ENCODE data around the gene LGALS9B. TPM values are rescaled to one million over a fixed set of nuclear protein-coding genes. Genes with fewer than 3 reads are reported as not detected.
"Not testable (repeated sequence)": the region's sequence is repeated elsewhere in the genome, so short reads cannot be mapped to it uniquely, and the experiment has no call there.

LGALS9B gene
- total RNA-seq, 1 donor from 2014 or later: not detected

GRCh38 chr17:20466553-20466952, 786 bp downstream of the LGALS9B start:
- not testable (repeated sequence) for DNase-seq

DNA sequence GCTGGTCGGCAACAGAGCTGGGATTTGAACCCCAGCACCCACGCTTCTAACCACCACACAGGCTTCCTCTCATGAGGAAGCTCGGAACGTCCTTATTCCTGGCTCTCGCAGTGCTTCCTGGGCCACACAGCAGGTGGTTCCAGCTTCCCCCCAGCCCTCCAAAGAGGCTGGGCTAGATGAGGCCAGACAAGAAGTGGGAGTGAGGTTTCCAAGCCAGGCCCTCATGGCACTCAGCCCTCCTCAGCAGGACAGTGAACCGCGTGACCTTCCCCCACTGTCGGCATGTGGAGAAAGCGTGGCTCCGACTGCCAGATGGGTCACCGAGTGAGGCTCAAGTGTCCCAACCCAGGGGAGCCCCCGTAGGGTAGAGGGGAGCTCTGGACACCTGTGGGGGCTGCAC, 1.8 kb downstream of the LGALS9B start:
- not testable (repeated sequence) for DNase-seq

GRCh38 chr17:20464854-20465414, 2.4 kb downstream of the LGALS9B start:
- DNase-seq: not testable (repeated sequence)

GRCh38 chr17:20462158-20462557, 5.2 kb downstream of the LGALS9B start:
- DNase-seq: not testable (repeated sequence)

GRCh38 chr17:20457848-20458381, 9.4 kb downstream of the LGALS9B start:
- not testable (repeated sequence) for DNase-seq

DNA sequence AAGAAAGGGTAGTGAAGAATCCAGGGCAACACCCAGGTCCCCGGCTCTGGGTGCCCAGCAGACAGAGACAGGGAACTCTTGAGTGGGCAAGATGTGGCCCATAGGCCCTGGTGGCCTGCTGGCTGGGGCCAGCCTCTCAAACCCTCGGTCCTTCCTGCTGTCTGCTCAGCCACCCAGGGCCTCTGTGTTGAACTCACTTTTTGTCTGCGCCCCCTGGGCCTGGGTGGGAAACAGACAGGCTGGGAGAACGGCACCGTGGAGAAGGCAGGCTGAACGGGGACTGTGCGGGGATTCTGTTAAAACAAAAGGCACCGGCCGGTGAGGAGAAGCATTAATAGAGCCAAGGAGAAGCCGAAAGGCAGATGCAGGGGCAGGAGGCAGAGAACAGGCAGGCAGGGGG, 12.2 kb downstream of the LGALS9B start:
- DNase-seq: not testable (repeated sequence)

GRCh38 chr17:20453820-20454434, 13.4 kb downstream of the LGALS9B start:
- not testable (repeated sequence) for DNase-seq

- DNase-seq: not testable (repeated sequence)
Measured at GRCh38 chr17:20450852-20451251, 16.5 kb downstream of the LGALS9B start.

DNA sequence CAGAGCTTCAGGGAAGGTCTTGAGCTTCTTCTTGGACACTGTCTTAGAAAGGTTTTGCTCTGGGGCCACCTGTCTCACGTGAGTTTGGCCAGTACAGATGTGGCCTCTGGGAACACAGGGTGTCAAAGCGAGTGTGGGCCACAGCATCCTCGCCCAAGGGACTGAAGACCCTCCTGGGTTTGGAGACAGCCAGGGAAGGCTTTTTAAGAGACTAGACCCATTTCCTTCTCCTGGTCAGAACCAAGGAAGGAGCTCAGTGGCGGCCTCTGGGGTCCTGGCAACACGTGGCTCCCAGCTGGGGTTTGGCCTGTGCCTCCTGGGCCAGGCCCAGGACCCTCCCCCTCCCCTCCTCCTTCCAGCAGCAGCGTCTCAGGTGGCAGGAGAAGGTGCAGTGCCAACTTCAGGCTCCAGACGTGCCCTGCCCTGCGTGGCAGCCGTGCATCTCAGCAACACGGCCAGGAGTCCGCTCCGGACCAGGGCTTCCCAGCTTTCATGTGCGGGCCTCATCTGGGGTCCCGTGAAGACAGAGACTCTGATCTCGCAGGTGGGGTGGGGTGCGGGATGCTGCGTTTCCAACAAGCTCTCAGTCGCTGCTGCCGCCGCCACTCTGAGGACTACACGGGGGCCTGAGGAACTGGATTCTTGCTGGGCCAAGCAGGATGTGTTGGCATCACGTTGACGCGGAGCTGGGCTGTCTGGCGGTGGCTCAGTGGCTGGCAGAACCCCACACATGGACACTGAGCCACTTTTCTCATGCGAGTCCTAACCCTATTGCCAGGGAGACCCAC, 19.6 kb downstream of the LGALS9B start:
- not testable (repeated sequence) for DNase-seq

GRCh38 chr17:20446895-20447294, 20.4 kb downstream of the LGALS9B start:
- not testable (repeated sequence) for DNase-seq

GRCh38 chr17:20444581-20445236, 22.6 kb downstream of the LGALS9B start:
- DNase-seq: not testable (repeated sequence)

GRCh38 chr17:20444173-20444572, 23.2 kb downstream of the LGALS9B start:
- DNase-seq: not testable (repeated sequence)

GRCh38 chr17:20443632-20444031, 23.7 kb downstream of the LGALS9B start:
- DNase-seq: not testable (repeated sequence)

- DNase-seq: not testable (repeated sequence)
Measured at GRCh38 chr17:20440665-20441064, 26.7 kb downstream of the LGALS9B start.

DNA sequence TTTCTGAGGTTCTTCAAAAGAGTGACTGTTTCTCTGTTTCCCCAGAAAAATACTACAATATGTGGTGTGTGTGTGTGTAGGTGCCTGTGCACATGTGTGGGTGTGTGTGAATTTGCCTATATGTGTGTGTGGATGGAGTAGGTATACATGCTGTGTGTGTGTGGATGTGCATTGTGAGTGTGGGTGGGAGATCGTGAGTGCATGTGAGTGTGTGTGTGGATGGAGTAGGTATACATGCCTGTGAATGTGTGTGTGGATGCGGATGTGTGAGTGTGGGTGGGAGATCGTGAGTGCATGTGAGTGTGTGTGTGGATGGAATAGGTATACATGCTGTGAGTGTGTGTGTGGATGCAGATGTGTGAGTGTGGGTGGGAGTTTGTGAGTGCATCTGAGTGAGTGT, 32.2 kb downstream of the LGALS9B start:
- DNase-seq: not testable (repeated sequence)

GRCh38 chr17:20433382-20433781, 34.0 kb downstream of the LGALS9B start:
- not testable (repeated sequence) for DNase-seq

GRCh38 chr17:20427264-20427663, 40.1 kb downstream of the LGALS9B start:
- not testable (repeated sequence) for DNase-seq

DNA sequence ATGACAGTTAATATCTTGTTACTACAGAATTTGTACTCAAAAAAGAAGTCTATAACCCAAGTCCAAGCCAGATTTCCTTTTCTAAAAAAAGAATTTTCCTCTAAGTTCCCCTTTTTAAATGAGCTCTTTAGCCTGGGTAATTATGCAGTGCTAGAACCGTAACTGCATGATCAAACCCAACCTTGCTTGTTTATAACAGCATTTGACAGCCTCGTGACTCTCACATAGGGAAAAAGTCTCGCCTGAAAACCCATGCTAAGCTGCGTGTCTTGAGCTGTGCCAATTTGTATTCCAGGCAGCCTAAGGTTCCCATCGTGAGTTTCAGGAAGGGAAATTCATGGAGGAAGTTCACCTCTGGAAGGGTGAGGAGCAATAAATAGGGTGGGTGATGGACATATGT, 44.5 kb downstream of the LGALS9B start:
- DNase-seq: not testable (repeated sequence)

DNA sequence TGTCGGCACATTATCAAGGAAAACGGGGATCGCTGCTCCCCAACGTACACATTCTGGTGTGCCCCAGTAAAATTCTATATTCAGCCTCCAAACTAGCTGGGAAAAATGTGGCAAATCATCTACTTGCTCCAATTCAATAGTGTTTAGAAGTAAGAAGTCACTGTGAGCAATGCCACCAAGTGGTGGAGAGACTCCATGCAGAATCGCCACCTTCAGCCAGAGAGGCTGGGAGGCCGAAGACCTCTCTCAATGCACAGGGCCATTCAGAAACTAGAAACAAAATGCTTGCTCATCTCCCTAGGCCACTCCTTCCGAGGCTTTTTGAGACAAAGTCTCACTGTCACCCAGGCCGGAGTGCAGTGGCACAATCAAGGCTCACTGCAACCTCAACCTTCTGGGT, 48.5 kb downstream of the LGALS9B start:
- DNase-seq: not testable (repeated sequence)

GRCh38 chr17:20417492-20418080, 49.8 kb downstream of the LGALS9B start:
- not testable (repeated sequence) for DNase-seq

- DNase-seq: not testable (repeated sequence)
Measured at GRCh38 chr17:20416381-20416911, 50.9 kb downstream of the LGALS9B start.

DNA sequence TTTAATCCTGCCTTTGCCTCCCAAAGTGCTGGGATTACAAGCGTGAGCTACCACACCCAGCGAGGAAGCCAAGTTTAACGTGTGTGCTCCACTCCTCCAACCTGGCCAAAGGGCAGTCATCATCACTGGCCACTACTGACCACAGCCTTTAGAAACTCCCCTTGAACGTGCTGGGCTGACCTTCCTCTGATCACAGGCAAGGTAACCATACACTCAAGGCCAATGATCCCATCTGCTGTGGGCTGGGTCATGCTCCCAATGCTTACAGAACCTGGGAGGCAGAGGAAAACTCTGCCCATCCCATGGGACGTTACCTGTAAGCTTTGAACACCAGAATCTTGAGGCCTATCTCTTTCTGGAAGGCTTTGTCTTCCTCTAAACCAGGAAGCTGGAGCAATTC, 51.9 kb downstream of the LGALS9B start:
- not testable (repeated sequence) for DNase-seq

Measured in dermis blood vessel endothelial cell (primary cell).